GM18519 (cell line): ENCODE results near the gene MROH2A.
"Not testable (repeated sequence)": the region's sequence is repeated elsewhere in the genome, so short reads cannot be mapped to it uniquely, and the experiment has no call there.

Experiments used
- ATAC-seq: cut with Tn5 transposase; IDR thresholded peaks from one replicate; pipeline ENCODE4 v1.9.1; 2021; ENCODE audit warnings: mild to moderate bottlenecking, moderate library complexity; ENCODE audit not compliant: unreplicated experiment, low FRiP score

Gene MROH2A

GRCh38 chr2:233778030-233778429 is at the start of gene MROH2A:
Gene MROH2A (plus strand): TSS chr2:233778330. CDS start chr2:233779359, 1,029 bp downstream.
- ATAC-seq: no peak

GRCh38 chr2:233728723-233729301 is 49.3 kb upstream of the MROH2A start, which contains the start of gene UGT1A3:
Gene UGT1A3 (plus strand): TSS chr2:233729042. CDS start chr2:233729127, 85 bp downstream.
- no peak for ATAC-seq

DNA sequence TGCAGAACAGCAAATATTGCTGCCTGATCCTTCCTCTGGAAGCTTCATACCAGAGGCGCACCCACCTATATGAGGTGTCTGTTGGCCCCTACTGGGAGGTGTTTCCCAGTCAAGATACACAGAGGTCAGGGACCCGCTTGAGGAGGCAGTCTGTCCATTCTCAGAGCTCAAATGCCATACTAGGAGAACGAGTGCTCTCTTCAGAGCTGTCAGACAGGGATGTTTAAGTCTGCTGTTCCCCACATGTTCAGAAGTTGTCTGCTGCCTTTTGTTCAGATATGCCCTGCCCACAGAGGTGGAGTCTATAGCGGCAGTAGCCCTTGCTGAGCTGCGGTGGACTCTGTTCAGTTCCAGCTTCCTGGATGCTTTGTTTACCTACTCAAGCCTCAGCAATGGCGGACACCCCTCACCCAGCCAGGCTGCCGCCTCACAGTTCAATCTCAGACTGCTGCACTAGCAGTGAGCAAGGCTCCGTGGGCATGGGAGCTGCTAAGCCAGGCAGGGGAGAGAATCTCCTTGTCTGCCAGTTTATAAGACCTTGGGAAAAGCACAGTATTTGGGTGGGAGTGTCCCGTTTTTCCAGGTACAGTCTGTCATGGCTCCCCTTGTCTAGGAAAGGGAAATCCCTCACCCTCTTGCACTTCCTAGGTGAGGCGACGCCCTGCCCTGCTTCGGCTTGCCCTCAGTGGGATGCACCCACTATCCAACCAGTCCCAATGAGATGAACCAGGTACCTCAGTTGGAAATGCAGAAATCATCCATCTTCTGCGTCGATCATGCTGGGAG is 41.1 kb upstream of the MROH2A start:
- not testable (repeated sequence) for ATAC-seq

DNA sequence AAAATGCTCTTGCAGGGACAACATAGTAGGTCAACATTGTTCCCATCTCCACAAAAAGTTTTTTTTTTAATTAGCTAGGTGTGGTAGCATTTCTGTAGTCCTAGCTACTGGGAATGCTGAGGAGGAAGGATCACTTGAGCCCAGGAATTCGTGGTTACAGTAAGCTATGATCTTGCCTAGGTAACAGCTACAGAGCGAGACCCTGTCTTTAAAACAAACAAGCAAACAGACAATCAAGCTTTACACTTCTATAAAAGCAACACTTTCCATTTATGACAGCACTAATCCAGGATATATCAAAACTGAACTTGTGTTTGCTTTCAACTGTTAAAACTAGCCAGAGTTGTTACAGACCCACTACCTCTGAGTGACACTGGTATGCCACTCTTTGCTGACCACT is 37.3 kb upstream of the MROH2A start:
- no peak for ATAC-seq

GRCh38 chr2:233743464-233744259 is 34.5 kb upstream of the MROH2A start:
- ATAC-seq: no peak

- ATAC-seq: no peak
Measured at GRCh38 chr2:233745073-233745755, 32.9 kb upstream of the MROH2A start.

- not testable (repeated sequence) for ATAC-seq
Measured at GRCh38 chr2:233745838-233746237, 32.3 kb upstream of the MROH2A start.

DNA sequence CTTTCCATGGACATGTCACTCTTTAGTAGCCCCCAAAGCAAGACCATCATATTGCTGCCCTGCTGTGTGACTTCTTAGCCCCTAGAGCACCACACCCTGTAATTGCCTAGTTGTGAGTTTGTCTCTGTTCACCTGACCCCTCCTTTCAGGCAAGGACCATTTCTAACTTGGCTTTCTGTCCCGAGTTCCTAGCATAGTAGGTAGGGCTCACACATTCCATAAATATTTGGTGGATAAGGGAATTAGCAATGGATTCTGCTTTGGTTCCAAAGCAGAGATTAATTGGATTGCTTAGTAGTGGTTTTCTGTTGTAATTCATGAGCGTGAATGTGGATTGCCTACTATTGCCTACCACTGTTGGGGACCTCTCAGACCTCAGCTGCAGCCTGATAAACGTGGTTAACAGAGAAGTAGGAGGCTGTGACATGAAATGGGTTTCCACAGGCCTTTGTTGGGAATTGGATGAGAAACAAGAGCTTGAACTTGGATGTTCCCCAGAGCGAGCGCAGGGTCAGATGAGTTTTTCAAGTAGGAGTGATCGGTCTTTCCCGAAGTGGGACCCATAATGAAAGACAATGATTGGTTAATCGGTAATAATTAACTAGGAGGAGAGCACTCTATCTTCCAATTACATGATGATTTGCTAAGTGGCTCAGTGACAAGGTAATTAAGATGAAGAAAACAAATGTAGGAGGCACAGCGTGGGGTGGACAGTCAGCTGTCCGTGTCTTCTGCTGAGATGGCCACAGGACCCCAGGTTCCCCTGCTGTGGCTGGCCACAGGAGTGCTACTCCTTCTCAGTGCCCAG is 31.5 kb upstream of the MROH2A start:
- ATAC-seq: no peak

DNA sequence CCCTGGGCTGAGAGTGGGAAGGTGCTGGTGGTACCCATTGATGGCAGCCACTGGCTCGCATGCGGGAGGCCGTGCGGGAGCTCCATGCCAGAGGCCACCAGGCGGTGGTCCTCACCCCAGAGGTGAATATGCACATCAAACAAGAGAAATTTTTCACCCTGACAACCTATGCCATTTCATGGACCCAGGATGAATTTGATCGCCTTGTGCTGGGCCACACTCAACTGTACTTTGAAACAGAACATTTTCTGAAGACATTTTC is 30.9 kb upstream of the MROH2A start:
- ATAC-seq: no peak

- ATAC-seq: not testable (repeated sequence)
Measured at GRCh38 chr2:233750689-233751088, 27.4 kb upstream of the MROH2A start.

DNA sequence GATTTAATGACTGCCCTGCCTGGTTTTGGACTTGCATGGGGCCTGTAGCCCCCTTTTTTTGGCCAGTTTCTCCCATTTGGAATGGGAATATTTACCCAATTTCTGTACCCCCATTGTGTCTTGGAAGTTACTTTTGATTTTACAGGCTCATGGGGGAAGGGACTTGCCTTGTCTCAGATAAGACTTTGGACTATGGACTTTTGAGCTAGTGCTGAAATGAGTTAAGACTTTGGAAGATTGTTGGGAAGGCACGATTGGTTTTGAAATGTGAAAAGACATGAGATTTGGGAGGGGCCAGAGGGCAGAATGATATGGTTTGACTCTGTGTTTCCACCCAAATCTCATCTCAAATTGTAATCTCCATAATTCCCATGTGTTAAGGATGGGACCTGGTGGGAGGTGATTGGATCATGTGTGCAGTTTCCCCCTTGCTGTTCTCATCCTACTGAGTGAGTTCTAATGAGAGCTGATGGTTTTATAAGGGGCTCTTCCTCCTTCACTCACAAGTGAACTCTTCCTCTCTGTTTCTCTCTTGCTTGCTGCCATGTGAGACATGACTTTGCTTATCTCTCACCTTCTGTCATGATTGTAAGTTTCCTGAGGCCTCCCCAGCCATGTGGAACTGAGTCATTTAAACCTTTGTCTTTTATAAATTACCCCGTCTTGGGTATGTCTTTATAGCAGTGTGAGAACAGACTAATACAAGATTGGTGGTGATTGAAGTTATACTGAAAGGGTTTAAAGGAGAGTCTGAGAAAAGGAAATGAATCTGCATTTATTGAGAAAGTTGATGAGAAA is 26.7 kb upstream of the MROH2A start:
- not testable (repeated sequence) for ATAC-seq

GRCh38 chr2:233754872-233755611 is 23.1 kb upstream of the MROH2A start:
- ATAC-seq: no peak

GRCh38 chr2:233756429-233757081 is 21.6 kb upstream of the MROH2A start:
- ATAC-seq: no peak

DNA sequence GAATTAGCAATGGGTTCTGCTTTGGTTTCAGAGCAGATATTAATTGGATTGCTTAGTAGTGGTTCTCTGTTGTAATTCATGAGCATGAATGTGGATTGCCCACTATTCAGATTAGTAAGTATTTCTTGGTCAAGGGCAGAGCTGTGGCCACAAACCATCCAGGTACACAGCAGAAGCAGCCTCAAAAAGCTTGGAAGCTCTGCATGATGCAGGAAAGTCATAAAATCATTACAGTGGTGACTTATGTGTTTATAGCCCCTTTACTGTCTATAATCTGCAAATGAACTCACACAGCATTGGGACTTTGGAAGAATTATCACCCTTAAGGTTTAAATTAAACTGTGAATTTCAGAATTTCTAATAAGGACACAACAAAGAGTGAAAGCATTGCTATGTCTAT is 20.0 kb upstream of the MROH2A start:
- ATAC-seq: no peak

DNA sequence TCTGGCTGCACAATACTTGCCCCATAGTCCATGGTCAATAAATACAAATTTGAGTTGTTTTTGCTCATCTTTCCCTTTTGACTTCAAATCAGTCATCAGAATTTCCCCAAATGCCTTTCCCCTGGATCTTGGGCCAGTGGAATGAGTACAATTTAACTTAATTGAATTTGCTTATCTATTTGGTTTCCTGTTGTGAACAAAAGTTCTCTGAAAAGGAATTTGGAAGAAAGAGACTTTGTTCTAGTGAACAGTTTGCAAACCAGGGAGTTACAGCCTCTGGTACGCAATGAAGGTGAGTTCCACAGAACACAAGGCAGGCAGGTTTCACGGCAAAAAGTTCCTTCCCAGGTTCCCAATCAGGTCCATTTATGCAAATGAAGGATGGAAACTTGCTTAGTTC is 19.3 kb upstream of the MROH2A start:
- no peak for ATAC-seq

DNA sequence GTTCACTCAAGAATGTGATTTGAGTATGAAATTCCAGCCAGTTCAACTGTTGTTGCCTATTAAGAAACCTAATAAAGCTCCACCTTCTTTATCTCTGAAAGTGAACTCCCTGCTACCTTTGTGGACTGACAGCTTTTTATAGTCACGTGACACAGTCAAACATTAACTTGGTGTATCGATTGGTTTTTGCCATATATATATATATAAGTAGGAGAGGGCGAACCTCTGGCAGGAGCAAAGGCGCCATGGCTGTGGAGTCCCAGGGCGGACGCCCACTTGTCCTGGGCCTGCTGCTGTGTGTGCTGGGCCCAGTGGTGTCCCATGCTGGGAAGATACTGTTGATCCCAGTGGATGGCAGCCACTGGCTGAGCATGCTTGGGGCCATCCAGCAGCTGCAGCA is 18.1 kb upstream of the MROH2A start, which contains the start of gene UGT1A1:
UGT1A1 (plus strand) TSS at position 228 of the 400 bp plus-strand sequence; CDS start at position 246, 18 bp downstream.
- ATAC-seq: no peak

DNA sequence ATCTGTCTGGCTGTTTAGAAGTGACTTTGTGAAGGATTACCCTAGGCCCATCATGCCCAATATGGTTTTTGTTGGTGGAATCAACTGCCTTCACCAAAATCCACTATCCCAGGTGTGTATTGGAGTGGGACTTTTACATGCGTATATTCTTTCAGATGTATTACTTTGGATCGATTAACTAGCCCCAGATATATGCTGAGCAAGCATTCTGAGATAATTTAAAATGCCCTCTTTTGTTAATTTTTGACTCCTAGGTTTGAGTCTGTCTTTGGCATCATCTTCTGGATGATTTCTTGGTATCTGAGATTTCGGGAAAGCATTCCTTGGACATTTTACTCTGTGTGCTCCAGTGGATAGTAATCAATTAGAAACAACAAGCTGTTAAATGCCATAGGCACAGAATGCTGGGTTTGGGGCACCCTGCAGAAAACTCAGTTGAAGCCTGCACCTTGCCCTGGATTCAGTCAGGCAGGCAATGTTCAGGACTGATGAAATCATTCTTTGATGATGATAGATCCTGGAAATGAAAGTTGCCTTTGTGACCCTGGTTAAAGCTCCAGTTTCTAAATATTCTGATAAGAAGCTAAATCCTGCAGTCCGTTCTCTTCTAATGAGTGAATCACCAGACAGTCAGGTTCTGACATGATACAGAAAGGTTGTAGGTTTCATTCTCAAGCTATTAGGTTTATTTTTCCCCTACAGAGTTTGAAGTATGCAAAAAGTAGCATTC is 16.9 kb upstream of the MROH2A start:
- no peak for ATAC-seq
